IMR-90 (cell line): ENCODE measurements around the gene ANKRD11. TPM values are rescaled to one million over a fixed set of nuclear protein-coding genes. Genes with fewer than 3 reads are reported as not detected.
A peak's percentile ranks its signal among the peaks of the same experiment; 100 is the strongest.

ENCODE experiments used
- ATAC-seq: fragments of 200-7000 bp; cut with Tn5 transposase; 2 replicates; pipeline ENCODE4 v1.9.1; 2020; ENCODE audit warnings: low read depth, mild to moderate bottlenecking, moderate library complexity
- BruUV-seq: library from RNA; stranded (reverse); fragments of 400-500 nt; replicated peaks from 2 replicates; lab custom pipeline; 2021; lab: Mats Ljungman, UMichigan
- CTCF ChIA-PET: fragments of 300-600 bp; formaldehyde crosslinking; extraction: SDS; loops from one replicate; lab custom pipeline; 2021; ENCODE audit warnings: antibody characterized with exemption; lab: Yijun Ruan, JAX
- POLR2A ChIA-PET: fragments of 300-600 bp; sonication (Branson Sonifier 250); formaldehyde crosslinking; loops from one replicate; lab custom pipeline; 2022; ENCODE audit warnings: antibody characterized with exemption; ENCODE audit not compliant: unreplicated experiment; lab: Charles Lee
- DNase-seq: peaks from one replicate; pipeline ENCODE4 v3.0.0; 2013
- H2AFZ ChIP-seq: replicated peaks from 2 replicates; pipeline ENCODE3; 2013; ENCODE audit warnings: low read length, mild to moderate bottlenecking; ENCODE audit not compliant: poor library complexity
- H2AK5ac ChIP-seq: 2 replicates; pipeline ENCODE4 v1.6.1; 2013; ENCODE audit warnings: low read depth, low read length, inconsistent platforms
- H2AK9ac ChIP-seq: replicated peaks from 2 replicates; pipeline ENCODE3; 2013; ENCODE audit warnings: mild to moderate bottlenecking, low read depth, low read length, moderate library complexity; ENCODE audit not compliant: poor library complexity
- H2BK120ac ChIP-seq: 2 replicates; pipeline ENCODE4 v1.6.1; 2013; ENCODE audit warnings: low read depth, low read length, inconsistent platforms
- H2BK15ac ChIP-seq: 3 replicates; pipeline ENCODE4 v1.6.1; 2013; ENCODE audit warnings: low read depth, low read length, inconsistent platforms
- H2BK20ac ChIP-seq: 2 replicates; pipeline ENCODE4 v1.6.1; 2013; ENCODE audit warnings: low read depth, mild to moderate bottlenecking, inconsistent platforms, low read length, moderate library complexity
- H2BK5ac ChIP-seq: 2 replicates; pipeline ENCODE4 v1.6.1; 2013; ENCODE audit warnings: mild to moderate bottlenecking, low read depth, low read length, inconsistent platforms; ENCODE audit not compliant: poor library complexity, severe bottlenecking
- H3K14ac ChIP-seq: replicated peaks from 2 replicates; pipeline ENCODE4 v1.6.1; 2013; ENCODE audit warnings: low read depth, low read length, inconsistent platforms
- H3K18ac ChIP-seq: 2 replicates; pipeline ENCODE4 v1.6.1; 2013; ENCODE audit warnings: low read depth, low read length, control low read depth
- H3K23ac ChIP-seq: 2 replicates; pipeline ENCODE4 v1.6.1; 2013; ENCODE audit warnings: low read depth, low read length, inconsistent platforms
- H3K27ac ChIP-seq: 2 replicates; pipeline ENCODE4 v1.5.1; 2013; ENCODE audit warnings: mild to moderate bottlenecking, control low read depth, low read length; ENCODE audit not compliant: insufficient read depth
- H3K27me3 ChIP-seq: 2 replicates; pipeline ENCODE4 v1.6.1; 2013; ENCODE audit warnings: low read length; ENCODE audit not compliant: control insufficient read depth, insufficient read depth
- H3K36me3 ChIP-seq: 2 replicates; pipeline ENCODE4 v1.6.1; 2013; ENCODE audit warnings: low read length, mixed read lengths; ENCODE audit not compliant: control insufficient read depth, insufficient read depth
- H3K4ac ChIP-seq: 2 replicates; pipeline ENCODE4 v1.6.1; 2013; ENCODE audit warnings: low read depth, low read length, inconsistent platforms
- H3K4me1 ChIP-seq: 2 replicates; pipeline ENCODE4 v1.6.1; 2013; ENCODE audit warnings: low read length, mixed read lengths; ENCODE audit not compliant: control insufficient read depth, insufficient read depth
- H3K4me2 ChIP-seq: 2 replicates; pipeline ENCODE4 v1.6.1; 2013; ENCODE audit warnings: low read depth, mild to moderate bottlenecking, control low read depth, low read length, moderate library complexity
- H3K4me3 ChIP-seq: 2 replicates; pipeline ENCODE4 v1.5.1; 2013; ENCODE audit warnings: low read depth, mild to moderate bottlenecking, control low read depth, low read length, moderate library complexity; ENCODE audit not compliant: insufficient read depth
- H3K56ac ChIP-seq: 2 replicates; pipeline ENCODE4 v1.6.1; 2013; ENCODE audit warnings: low read length, inconsistent platforms; ENCODE audit not compliant: insufficient read depth; ENCODE audit errors: extremely low read depth
- H3K79me1 ChIP-seq, 2 experiments: 2 replicates each; pipeline ENCODE4 v1.6.1; 2013; ENCODE audit warnings: low read length in 2 of 2, inconsistent platforms in 1 of 2, low read depth in 1 of 2
- H3K9ac ChIP-seq: 2 replicates; pipeline ENCODE4 v1.6.1; 2013; ENCODE audit warnings: low read depth, low read length, control low read depth
- H3K9me1 ChIP-seq: 2 replicates; pipeline ENCODE4 v1.6.1; 2013; ENCODE audit warnings: low read length, inconsistent platforms; ENCODE audit not compliant: insufficient read depth
- H3K9me3 ChIP-seq: 2 replicates; pipeline ENCODE4 v1.6.1; 2013; ENCODE audit warnings: low read length; ENCODE audit not compliant: control insufficient read depth, insufficient read depth
- H4K20me1 ChIP-seq: 2 replicates; pipeline ENCODE4 v1.6.1; 2013; ENCODE audit warnings: low read length, inconsistent platforms; ENCODE audit not compliant: insufficient read depth
- H4K5ac ChIP-seq: 2 replicates; pipeline ENCODE4 v1.6.1; 2013; ENCODE audit warnings: mild to moderate bottlenecking, low read depth, low read length, control low read depth
- H4K8ac ChIP-seq, 2 experiments: 2 replicates each; pipeline ENCODE4 v1.6.1; 2013; ENCODE audit warnings: low read depth in 2 of 2, low read length in 2 of 2, control low read depth in 1 of 2, inconsistent platforms in 1 of 2
- H4K91ac ChIP-seq: 2 replicates; pipeline ENCODE4 v1.6.1; 2013; ENCODE audit warnings: low read depth, low read length, inconsistent platforms; ENCODE audit not compliant: insufficient read depth
- BHLHE40 ChIP-seq: fragments of 150-350 bp; IDR thresholded peaks from 2 replicates; pipeline ENCODE4 v1.6.1; 2016; ENCODE audit warnings: mild to moderate bottlenecking, low read depth, low read length
- CEBPB ChIP-seq: IDR thresholded peaks from 2 replicates; pipeline ENCODE4 v1.6.1; 2012; ENCODE audit warnings: low read depth, low read length, improper control_type of control experiment
- FOS ChIP-seq: fragments of 150-350 bp; IDR thresholded peaks from 2 replicates; pipeline ENCODE4 v1.6.1; 2016; ENCODE audit warnings: low read depth, low read length
- MAFK ChIP-seq: IDR thresholded peaks from 2 replicates; pipeline ENCODE4 v1.6.1; 2012; ENCODE audit warnings: low read depth, low read length, improper control_type of control experiment
- MAZ ChIP-seq: IDR thresholded peaks from 2 replicates; pipeline ENCODE4 v1.6.1; 2012; ENCODE audit warnings: low read depth, mild to moderate bottlenecking, low read length, improper control_type of control experiment, moderate library complexity, borderline replicate concordance
- MXI1 ChIP-seq: IDR thresholded peaks from 2 replicates; pipeline ENCODE4 v1.6.1; 2012; ENCODE audit warnings: low read depth, mild to moderate bottlenecking, low read length, moderate library complexity, borderline replicate concordance
- RCOR1 ChIP-seq: IDR thresholded peaks from 2 replicates; pipeline ENCODE4 v1.6.1; 2012; ENCODE audit warnings: mild to moderate bottlenecking, low read length, improper control_type of control experiment; ENCODE audit not compliant: insufficient replicate concordance
- RFX5 ChIP-seq: IDR thresholded peaks from 2 replicates; pipeline ENCODE4 v1.8.0; 2012; ENCODE audit warnings: low read depth, mild to moderate bottlenecking, low read length, moderate library complexity
- WGBS, 2 experiments: methylation state at CpG; one replicate each; pipeline versions ENCODE4 v1.1.5 to v1.1.7; 2013; ENCODE audit warnings: missing lambda C conversion rate in 2 of 2; ENCODE audit not compliant: insufficient read length in 1 of 2; ENCODE audit errors: extremely low coverage in 2 of 2; 5-methylcytosine and 5-hydroxymethylcytosine counted together
- dilution Hi-C: fragments of 300-500 bp; cut with HindIII; formaldehyde crosslinking; loops from one replicate; pipeline ENCODE4 v1.14.3; 2018; ENCODE audit warnings: low sequenced_read_pairs; ENCODE audit not compliant: unreplicated experiment
- in situ Hi-C: fragments of 300-500 bp; cut with MboI; formaldehyde crosslinking; loops from 3 replicates; pipeline ENCODE4 v1.14.3; 2019; ENCODE audit warnings: low sequenced_read_pairs, inconsistent platforms, mixed read lengths
- intact Hi-C: fragments of 100-400 bp; cut with micrococcal nuclease; formaldehyde crosslinking; loops from 2 replicates; pipeline ENCODE4 v1.10.0; 2022
- polyA plus RNA-seq, 3 experiments: library from polyadenylated mRNA; depleted of rRNA; stranded (reverse); fragments of >200 nt; gene quantifications; 2 replicates each; pipeline ENCODE4 v1.2.3, GENCODE V29; 2012; ENCODE audit warnings: low replicate concordance in 1 of 3
- total RNA-seq: library from RNA; depleted of rRNA; stranded (reverse); fragments of >200 nt; gene quantifications from 2 replicates; pipeline ENCODE4 v1.2.3, GENCODE V29; 2012
- TF ChIP-seq, protein P1 (sequence below): conservative IDR thresholded peaks from 2 replicates; pipeline ENCODE4 v1.5.1; 2012; ENCODE audit warnings: mild to moderate bottlenecking, low read depth, low read length, improper control_type of control experiment

ANKRD11 gene
- total and polyA plus RNA-seq, 2 of the 4 experiments (the other 2 are of a cell fraction), result 46.8 to 71.9 TPM

DNA sequence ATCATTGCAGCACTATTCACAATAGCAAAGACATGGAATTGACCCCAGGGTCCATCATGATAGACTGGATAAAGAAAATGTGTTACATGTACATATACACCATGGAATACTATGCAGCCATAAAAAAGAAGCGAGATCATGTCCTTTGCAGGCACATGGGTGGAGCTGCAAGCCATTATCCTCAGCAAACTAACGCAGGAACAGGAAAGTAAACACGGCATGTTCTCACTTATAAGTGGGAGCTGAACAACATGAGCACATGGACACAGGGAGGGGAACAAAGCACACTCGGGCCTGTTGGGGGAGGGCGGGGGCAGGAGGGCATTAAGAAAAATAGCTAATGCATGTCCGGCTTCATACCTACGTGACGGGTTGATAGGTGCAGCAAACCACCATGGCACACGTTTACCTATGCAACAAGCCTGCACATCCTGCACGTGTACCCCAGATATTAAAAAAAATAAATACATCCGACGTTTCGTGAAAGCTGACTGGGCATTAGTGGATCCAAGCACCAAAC is 243.9 kb downstream of the ANKRD11 start:
- H3K23ac ChIP-seq, result no peak overlapping the region
- H2AK9ac ChIP-seq, result peak overlapping the region; percentile 7
- DNase-seq, result no peak
- no peaks in the 10 kb centered on the region; the same call in 1 of the 2 replicates for H3K9me3 ChIP-seq
- TF ChIP-seq RFX5, result no peak
- TF ChIP-seq MXI1, result no peak
- TF ChIP-seq CEBPB, result no peak
- no peak for TF ChIP-seq MAZ
- TF ChIP-seq BHLHE40, result no peak
- TF ChIP-seq, protein P1, sequence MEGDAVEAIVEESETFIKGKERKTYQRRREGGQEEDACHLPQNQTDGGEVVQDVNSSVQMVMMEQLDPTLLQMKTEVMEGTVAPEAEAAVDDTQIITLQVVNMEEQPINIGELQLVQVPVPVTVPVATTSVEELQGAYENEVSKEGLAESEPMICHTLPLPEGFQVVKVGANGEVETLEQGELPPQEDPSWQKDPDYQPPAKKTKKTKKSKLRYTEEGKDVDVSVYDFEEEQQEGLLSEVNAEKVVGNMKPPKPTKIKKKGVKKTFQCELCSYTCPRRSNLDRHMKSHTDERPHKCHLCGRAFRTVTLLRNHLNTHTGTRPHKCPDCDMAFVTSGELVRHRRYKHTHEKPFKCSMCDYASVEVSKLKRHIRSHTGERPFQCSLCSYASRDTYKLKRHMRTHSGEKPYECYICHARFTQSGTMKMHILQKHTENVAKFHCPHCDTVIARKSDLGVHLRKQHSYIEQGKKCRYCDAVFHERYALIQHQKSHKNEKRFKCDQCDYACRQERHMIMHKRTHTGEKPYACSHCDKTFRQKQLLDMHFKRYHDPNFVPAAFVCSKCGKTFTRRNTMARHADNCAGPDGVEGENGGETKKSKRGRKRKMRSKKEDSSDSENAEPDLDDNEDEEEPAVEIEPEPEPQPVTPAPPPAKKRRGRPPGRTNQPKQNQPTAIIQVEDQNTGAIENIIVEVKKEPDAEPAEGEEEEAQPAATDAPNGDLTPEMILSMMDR, result no peak
- TF ChIP-seq RCOR1, result no peak
- no peak for TF ChIP-seq FOS
- no peak for TF ChIP-seq MAFK
- WGBS, 2 experiments, result 100% methylated on average over 2 of the region's 13 CpGs; no CpG with 5 or more reads in 1 of the 2 experiments
- ATAC-seq, result no peak
- no peaks in the 10 kb centered on the region for H3K36me3 ChIP-seq
- no peak overlapping the region for H3K27ac ChIP-seq
- H4K8ac ChIP-seq, result peak overlapping the region; percentile 8 to 71; a peak in 2 of 4 replicates
- POLR2A ChIA-PET, result no interaction called here
- no peak overlapping the region for H2BK20ac ChIP-seq
- peak overlapping the region; percentile 8; the same call in 1 of the 2 replicates for H3K4ac ChIP-seq
- dilution Hi-C loops, result no loop called here
- H3K9ac ChIP-seq, result peak overlapping the region; percentile 32
- H2AFZ ChIP-seq, result peak overlapping the region; percentile 91
- H3K4me2 ChIP-seq, result peak overlapping the region; percentile 80
- CTCF ChIA-PET, result no interaction called here
- no peak overlapping the region for H2BK15ac ChIP-seq
- peak overlapping the region; percentile 61; the same call in 1 of the 2 replicates for H3K4me3 ChIP-seq
- peak overlapping the region; percentile 63; the same call in 1 of the 2 replicates for H2AK5ac ChIP-seq
- no peak overlapping the region for H2BK5ac ChIP-seq
- peaks cover 5 to 12% of the 10 kb centered on the region in 2 experiments; a peak in 3 of 4 replicates for H3K79me1 ChIP-seq
- no peaks in the 10 kb centered on the region for H4K20me1 ChIP-seq
- no peak overlapping the region for H3K18ac ChIP-seq
- intact Hi-C loops, result no loop called here
- no peaks in the 10 kb centered on the region for H3K27me3 ChIP-seq
- 0 out of 2 replicates have a peak overlapping the region, but pooled peaks have one; percentile 12 for H4K5ac ChIP-seq
- BruUV-seq, result no TSS peak
- no peak overlapping the region; the same call in 1 of the 2 replicates for H4K91ac ChIP-seq
- H3K4me1 ChIP-seq, result peaks cover 6% of the 10 kb centered on the region
- H3K56ac ChIP-seq, result no peak overlapping the region
- in situ Hi-C loops, result no loop called here
- H2BK120ac ChIP-seq, result no peak overlapping the region
- no peak overlapping the region for H3K14ac ChIP-seq
- H3K9me1 ChIP-seq, result no peaks in the 10 kb centered on the region; the same call in 1 of the 2 replicates
